Measurements from ENCODE around the gene FBLN2. TPM values are rescaled to one million over a fixed set of nuclear protein-coding genes. Genes with fewer than 3 reads are reported as not detected.

The FBLN2 gene
- total RNA-seq, 1 experiment from 2014 or later = not detected

- no peak for DNase-seq (ENCODE audit: low spot score)
These were observed 73.4 kb downstream of the FBLN2 start for GRCh38 chr3:13622356-13622755.

GRCh38 chr3:13623101-13623654 lies 74.3 kb downstream of the FBLN2 start:
- DNase-seq (ENCODE audit: low spot score) = no peak

DNA sequence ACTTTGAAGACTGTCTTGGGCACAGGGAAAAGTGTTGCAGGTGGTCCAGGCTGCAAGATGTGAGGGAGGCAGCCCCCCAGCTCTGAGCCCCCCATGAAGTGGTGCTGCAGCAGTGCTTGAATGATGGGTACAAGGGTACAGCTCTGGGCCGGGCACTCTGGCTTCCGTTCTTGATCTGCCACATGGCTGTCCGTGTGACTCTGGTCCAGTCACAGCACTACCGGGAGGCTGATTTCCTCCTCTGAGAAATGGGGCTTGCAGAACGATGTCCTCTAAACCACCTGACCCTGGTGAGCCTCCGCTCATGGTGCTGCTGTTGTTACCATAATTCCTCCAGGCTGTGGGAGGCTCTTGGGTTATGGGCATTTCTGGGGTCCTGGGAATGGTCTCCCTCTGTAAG lies 75.1 kb downstream of the FBLN2 start:
- no peak for DNase-seq (ENCODE audit: low spot score)

GRCh38 chr3:13624671-13625125 lies 75.8 kb downstream of the FBLN2 start:
- DNase-seq (ENCODE audit: low spot score) = no peak

GRCh38 chr3:13626396-13626795 lies 77.5 kb downstream of the FBLN2 start:
- DNase-seq (ENCODE audit: low spot score) = no peak

DNA sequence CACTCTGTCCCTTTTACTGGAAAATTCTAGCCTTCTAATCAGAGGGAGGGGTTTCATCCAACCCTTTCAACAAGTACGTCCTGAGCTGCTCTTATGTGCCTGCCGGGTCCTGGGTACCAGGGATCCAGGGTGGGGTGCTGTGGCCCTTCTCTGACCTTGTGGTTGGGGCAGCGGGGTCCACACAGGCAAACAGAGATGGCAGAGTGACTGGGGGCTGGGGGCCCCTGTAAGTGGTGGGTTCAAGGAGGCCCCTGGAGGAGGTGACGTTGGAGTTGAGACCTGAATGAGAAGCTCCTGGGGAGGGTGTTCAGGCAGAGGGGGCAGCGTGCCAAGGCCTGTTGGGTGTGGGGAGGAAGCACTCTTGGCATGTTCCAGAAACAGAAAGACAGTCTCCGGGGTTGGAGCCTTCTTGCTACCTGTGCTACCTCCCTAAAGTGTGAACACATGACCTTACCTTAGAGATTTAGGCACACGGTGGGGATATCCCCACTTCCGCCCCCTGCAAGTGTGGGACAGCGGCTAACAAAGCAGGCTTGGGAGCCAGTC lies 78.1 kb downstream of the FBLN2 start:
- no peak for DNase-seq (ENCODE audit: low spot score)

- no peak for DNase-seq (ENCODE audit: low spot score)
These were observed 78.8 kb downstream of the FBLN2 start for GRCh38 chr3:13627681-13628080.

- DNase-seq (ENCODE audit: low spot score) = no peak
These were observed 79.5 kb downstream of the FBLN2 start for GRCh38 chr3:13628432-13628831.

GRCh38 chr3:13628841-13629551 lies 80.1 kb downstream of the FBLN2 start:
- no peak for DNase-seq (ENCODE audit: low spot score)

DNA sequence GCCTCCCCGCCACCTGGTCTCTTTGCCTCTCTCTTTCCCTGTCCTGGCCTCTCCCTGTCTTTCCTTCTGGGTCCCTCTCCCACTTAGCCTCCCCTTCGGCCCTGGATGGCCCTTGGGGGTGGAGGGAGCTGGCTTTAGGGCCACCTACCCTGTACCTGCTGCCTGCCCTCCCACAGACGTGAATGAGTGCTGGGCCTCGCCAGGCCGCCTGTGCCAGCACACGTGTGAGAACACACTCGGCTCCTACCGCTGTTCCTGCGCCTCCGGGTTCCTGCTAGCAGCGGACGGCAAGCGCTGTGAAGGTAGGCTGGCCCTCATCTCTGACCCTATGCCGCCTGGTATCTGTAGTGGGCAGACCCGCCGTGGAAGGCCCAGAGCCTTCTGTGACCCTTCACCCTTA lies 80.7 kb downstream of the FBLN2 start:
- DNase-seq (ENCODE audit: low spot score) = no peak

DNA sequence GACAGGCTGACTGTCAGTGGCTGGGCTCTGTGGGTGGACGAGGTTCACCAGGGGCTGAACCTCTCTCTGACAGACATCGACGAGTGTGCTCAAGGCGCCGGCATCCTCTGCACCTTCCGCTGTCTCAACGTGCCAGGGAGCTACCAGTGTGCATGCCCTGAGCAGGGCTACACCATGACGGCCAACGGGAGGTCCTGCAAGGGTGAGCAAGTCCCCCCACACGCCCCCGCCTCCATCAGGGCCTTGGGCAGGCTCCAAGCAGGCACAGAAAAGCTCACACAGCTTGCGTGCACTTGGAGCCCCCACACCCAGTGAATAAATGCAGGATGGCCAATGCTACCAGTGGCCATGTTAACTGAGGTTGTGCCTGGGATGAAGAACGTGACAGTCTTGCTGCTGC lies 82.3 kb downstream of the FBLN2 start:
- no peak for DNase-seq (ENCODE audit: low spot score)

DNA sequence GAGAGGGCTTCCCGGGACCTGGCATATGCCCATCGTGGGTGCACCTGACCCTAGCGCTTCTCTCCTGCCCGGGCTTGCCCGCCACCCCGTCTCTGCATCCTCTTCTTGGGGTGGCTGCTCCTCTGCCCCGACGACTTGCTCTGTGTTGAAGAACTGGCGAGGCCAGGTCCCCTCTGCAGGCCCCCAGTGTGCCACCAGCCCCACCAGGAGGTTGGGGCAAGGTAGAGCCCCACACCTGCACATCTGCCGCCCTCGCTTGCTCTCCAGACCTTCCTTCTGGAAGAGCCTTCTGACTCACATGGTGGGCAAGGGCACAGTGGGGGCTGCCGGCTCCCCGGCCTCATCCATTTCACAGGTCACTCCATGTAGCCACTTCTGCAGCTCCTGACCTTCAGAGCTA lies 84.3 kb downstream of the FBLN2 start:
- DNase-seq (ENCODE audit: low spot score) = no peak

DNA sequence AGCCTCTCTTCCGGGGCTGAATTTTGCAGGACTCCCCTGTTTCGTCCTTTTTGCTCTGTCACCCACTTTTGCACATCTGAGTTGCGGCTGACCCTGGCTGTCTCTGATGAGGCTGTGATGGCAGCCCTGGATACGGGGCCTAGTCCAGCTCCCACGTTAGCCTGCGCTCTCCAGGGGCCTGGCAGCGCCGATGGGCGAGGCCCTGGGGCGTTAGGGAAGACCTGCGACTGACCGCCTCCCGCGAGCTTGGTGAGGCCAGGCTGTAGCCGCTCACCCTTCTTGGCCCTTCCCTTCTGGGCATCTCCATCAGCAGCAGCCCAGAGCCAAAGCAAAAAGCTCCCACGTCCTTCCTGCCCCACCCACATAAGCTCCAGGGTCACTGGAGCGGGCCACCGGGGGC lies 85.2 kb downstream of the FBLN2 start:
- no peak for DNase-seq (ENCODE audit: low spot score)

- no peak for DNase-seq (ENCODE audit: low spot score)
These were observed 85.7 kb downstream of the FBLN2 start for GRCh38 chr3:13634615-13635014.

GRCh38 chr3:13636186-13636585 lies 87.3 kb downstream of the FBLN2 start:
- DNase-seq (ENCODE audit: low spot score) = no peak

DNA sequence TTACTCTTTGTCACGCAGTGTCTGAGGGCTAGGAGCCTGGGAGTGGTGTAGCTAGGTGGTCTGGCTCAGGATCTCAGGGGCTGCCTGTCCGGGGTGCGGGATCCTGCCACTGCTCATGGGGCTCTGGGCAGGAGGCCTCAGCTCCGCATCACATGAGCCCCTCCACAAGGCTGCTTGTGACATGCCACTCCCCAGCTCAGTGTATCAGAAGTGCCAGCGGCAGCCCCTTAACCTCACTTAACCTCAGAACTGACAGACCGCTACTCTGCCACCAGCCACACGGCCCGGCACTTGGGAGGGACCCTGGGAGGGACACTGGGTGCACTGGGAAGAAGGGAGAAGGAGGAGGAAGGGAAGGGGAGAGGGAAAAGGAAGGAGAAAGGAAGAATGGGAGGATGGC lies 87.9 kb downstream of the FBLN2 start:
- DNase-seq (ENCODE audit: low spot score) = no peak

DNA sequence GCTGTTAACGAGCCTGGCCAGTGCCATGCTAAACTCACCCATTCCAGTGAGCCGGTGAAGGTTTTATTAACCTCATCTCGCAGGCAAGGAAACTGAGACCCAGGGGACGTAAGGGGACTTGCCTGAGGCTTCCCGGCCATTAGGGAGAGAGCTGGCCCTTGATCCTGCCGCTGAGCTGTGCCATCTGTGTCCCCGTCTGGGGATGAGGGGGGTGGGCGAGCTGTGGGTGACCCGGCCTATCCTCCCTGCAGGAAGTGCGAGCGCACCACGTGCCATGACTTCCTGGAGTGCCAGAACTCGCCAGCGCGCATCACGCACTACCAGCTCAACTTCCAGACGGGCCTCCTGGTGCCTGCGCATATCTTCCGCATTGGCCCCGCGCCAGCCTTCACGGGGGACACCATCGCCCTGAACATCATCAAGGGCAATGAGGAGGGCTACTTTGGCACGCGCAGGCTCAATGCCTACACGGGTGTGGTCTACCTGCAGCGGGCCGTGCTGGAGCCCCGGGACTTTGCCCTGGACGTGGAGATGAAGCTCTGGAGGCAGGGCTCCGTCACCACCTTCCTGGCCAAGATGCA lies 88.5 kb downstream of the FBLN2 start:
- no peak for DNase-seq (ENCODE audit: low spot score)

DNA sequence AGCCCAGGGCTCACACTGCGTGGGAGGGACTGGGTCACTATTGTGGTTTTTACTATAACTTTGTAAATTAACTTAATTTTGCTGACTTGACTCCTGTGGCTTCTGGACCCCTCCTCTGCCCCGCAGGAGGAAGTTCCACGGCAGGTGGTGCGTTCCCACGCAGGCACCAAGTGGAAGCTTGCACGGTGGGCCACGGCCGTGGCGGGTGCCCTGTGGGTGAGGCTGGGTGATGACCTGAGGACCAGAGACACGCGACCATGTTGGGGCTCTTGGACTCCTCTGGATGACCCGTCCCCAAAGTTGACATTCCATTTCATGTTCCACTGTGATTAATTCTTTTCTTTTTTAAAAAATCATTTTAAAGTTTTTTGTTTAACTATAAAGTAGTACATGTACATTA lies 89.0 kb downstream of the FBLN2 start:
- DNase-seq (ENCODE audit: low spot score) = no peak

DNA sequence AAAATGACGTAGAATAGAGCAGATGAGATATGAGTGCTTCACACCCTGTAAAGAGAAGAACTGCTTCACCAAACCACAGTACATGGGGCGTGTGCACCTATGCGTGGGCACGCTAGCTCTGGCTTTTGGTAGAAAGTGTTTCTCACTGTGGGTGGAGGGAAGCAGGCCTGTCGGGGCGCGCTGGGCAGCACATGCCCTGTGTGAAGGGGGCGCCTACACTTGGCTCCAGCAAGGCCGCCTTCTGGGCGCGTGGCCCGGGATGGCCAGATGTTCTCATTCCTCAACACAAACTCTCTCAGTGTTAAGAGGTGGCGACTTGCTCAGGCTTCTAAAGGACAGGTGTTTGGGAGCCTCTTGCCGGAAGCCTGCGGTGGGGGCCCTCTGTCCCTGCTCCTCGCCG lies 90.0 kb downstream of the FBLN2 start:
- DNase-seq (ENCODE audit: low spot score) = no peak

DNA sequence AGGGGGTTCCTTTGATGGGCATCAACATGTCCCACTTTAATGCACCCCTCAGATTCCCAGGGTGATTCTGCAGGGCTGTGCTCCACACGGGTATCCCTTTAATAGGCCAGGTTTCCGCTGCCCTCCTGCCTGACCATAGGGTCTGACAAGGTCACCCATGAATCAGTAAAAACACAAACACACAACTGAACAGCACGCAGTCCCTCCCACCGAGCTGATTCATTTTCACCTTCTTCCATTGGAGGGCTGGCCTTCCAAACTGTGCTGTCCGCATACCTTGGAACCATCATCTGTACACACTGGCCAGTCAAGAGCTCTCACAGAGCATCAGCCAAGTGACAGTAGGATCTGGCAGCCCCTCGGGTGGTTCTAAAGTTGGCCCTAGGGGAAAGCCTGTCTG lies 93.7 kb downstream of the FBLN2 start:
- DNase-seq (ENCODE audit: low spot score) = no peak

GRCh38 chr3:13644341-13645117 lies 95.6 kb downstream of the FBLN2 start:
- DNase-seq (ENCODE audit: low spot score) = no peak

All from H4 (cell line).